ENCODE measurements around the gene PDZRN3.

The PDZRN3 gene

GRCh38 chr3:73511571-73512525 is 112.9 kb downstream of the PDZRN3 start:
- DNase-seq = no peak

- no peak for DNase-seq
Observed at GRCh38 chr3:73510784-73511183, 114.0 kb downstream of the PDZRN3 start.

GRCh38 chr3:73510334-73510733 is 114.4 kb downstream of the PDZRN3 start:
- DNase-seq = no peak

DNA sequence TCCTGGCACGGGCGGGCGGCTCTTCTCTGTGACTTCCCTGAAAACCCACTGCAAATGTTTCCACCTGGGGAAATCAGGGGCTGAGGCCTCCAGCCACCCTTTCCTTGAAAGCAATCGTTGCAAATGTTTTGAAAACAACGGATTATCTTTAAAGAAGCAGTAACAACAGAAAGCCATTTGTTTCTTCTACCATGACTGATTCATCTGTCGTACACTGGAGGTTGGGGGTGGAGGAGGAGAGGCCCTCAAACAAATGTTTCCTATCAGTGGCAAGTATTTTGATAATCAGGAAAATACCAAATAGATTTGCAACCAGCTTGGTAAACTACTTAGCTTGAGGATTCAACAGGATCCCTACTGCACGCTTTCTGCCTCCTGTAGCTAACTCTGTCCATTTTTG is 114.9 kb downstream of the PDZRN3 start:
- DNase-seq = no peak

DNA sequence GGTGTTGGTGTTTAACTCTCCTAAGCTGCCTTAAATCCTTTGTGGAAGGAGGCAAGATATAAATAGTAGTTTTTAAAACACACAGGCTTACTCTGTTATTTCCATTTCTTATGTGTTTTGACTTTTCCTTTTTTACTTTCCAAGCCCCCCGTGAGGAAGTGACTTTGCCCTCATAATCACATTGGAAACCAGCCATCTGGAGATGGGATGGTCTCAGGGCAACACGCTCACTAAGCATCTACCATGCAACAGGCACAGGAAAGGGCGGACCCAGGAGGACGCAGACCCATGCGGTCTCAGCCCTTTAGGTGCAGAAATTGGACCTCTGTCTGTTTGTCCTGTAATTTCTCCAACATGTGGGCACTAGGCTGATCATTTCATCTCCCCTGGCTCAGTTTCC is 115.7 kb downstream of the PDZRN3 start:
- no peak for DNase-seq

- DNase-seq = no peak
Observed at GRCh38 chr3:73508330-73508954, 116.3 kb downstream of the PDZRN3 start.

DNA sequence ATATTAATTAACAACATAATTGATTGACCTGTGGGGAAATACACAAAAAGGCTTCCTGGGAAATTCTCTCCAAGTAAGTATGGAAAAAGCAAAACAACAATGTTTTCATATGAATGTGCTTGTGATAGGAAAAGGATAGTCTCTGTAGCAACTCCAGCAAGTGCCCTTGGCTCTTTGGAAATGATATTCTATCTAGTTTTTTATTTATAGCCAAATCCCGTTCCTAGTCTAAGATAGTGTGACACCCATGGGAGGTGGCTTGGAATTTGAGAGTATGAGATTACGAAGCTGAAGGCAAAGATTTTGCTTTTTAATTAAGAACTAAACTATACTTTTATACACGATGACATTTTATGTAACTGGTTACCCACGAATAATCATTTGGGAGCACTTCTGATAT is 119.9 kb downstream of the PDZRN3 start:
- no peak for DNase-seq

DNA sequence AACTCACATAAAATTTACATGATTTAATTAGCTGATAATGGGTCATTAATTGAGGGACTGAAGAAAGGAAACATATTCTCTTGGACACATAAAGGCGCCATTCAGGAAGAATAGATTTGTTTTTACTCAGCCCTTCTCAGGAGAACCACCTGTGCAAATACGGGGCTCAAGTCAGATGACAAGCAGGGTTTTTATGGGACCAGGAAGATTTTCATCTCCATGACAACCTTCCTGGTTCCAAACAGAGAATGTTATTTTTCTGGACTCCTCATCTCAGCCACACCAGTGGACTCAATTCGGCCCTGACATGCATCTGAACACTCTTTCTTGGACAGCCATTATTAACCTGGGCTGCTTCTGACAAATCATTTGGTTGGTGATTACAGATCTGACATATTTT is 120.5 kb downstream of the PDZRN3 start:
- DNase-seq = no peak

GRCh38 chr3:73503781-73504180 is 121.0 kb downstream of the PDZRN3 start:
- DNase-seq = no peak

DNA sequence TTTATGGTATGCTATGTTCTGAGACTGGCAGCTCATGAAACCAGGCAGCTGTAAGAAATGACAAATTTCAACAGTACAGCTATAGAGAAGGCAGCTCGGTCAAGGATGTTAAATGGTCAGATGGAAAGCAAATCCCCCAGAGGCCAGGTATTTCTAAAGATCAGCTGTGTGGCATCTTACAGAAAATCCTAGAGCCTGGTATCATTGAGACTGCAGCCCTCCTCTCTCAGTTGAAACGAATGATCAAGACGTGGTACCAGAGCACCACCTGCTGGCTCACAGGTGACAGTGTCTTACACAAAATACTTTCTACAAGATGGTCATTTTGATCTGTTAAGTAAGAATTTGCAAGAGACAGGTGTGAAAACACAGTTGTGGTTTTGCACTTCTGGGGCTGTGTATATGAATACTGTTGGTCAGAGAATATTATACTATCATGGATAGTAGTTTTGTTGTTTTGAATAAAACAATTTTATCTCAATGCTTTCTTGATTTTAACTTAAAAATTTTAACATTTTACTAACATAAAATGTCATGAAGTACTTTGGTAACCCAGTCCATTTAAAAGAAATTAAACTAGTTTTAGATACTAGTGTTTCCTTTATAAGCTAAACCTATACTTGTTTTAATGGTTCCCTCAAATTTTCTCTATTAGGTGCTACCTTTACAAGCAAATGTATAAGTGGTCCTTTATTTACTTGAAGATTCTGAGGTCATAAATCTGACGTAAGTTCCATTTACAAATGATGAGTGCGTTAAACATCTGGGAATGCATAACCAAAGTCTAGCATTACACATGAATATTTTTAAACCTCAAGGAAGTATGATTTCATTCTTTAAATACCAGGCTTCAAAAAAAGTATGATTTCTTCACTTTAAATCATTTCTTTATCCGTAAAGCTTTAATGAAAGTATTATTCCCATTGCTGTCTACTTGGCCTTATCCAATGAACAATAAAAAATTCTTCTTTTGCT is 121.8 kb downstream of the PDZRN3 start:
- DNase-seq = peak; percentile 30

GRCh38 chr3:73500321-73500720 is 124.4 kb downstream of the PDZRN3 start:
- DNase-seq = no peak

DNA sequence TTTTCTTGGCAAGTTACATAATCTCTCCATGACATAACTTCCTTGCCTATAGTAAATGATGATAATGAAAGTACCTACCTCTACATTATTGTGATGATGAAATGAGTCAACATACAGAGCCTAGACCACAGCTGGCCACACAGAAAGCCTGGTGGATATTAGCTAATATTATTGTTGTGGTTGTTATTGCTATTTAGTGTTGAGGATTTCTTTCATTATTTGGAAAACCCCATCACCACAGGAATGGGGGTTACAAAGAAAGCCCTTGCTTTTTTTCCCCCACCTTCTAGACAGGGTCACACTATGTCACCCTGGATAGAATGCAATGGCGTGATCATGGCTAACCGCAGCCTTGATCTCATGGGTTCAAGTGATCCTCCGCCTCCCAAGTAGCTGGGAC is 125.0 kb downstream of the PDZRN3 start:
- no peak for DNase-seq

GRCh38 chr3:73498764-73499622 is 125.7 kb downstream of the PDZRN3 start:
- DNase-seq = no peak

- no peak for DNase-seq
Observed at GRCh38 chr3:73497646-73498406, 126.9 kb downstream of the PDZRN3 start.

DNA sequence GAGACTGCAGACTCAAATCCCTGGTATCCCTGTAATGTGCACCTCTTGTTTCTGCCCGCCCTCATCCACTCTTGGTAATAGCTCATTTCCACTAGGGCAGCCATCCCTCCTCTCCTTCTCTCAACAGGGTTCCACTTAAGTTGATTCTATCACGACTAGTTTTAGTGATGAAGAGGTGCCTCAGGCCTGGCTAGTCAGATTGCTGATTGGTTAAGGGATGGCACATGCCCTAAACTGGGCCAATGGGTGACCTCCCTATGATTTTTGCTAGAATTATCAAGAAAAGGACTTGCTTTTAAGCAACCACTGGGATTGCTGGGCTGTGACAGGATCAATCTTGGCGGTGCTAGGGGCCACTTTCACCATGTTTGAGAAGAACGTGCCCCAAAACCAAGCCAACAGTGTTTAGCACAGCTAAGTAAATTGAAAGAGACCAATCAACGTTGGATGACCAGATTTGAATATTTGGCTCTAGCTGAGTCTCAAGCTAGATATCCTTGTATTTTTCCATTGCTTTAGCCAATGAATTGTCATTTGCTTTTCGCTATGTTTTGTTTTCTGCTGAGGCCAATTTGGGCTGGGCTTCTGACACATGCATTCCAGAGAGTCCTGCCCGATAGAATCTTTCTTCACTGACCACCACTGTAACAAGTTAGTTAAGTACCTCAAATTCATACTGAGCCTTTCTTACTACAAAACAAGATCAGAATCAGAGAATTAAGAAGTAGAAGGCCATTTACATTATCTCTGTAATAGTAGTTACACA is 131.0 kb downstream of the PDZRN3 start:
- no peak for DNase-seq

- DNase-seq = no peak
Observed at GRCh38 chr3:73492186-73492585, 132.6 kb downstream of the PDZRN3 start.

DNA sequence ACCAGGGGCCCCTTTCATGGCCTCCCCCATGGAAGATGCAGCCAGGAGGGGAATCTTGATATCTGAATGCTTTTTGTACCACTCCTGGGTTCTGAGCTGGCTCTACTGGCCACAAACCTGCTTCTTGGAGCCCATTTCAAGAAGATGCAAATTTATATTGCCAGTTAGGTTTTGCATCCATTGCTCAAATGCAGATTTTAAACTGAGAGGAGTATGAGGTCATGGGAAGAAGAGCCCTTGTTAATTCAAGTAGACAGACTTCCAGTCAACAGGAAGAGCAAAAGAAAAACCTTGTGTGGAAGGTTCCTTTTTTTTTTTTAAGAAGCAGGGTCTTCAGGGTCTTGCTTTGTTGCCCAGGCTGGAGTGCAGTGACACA is 133.5 kb downstream of the PDZRN3 start:
- no peak for DNase-seq

DNA sequence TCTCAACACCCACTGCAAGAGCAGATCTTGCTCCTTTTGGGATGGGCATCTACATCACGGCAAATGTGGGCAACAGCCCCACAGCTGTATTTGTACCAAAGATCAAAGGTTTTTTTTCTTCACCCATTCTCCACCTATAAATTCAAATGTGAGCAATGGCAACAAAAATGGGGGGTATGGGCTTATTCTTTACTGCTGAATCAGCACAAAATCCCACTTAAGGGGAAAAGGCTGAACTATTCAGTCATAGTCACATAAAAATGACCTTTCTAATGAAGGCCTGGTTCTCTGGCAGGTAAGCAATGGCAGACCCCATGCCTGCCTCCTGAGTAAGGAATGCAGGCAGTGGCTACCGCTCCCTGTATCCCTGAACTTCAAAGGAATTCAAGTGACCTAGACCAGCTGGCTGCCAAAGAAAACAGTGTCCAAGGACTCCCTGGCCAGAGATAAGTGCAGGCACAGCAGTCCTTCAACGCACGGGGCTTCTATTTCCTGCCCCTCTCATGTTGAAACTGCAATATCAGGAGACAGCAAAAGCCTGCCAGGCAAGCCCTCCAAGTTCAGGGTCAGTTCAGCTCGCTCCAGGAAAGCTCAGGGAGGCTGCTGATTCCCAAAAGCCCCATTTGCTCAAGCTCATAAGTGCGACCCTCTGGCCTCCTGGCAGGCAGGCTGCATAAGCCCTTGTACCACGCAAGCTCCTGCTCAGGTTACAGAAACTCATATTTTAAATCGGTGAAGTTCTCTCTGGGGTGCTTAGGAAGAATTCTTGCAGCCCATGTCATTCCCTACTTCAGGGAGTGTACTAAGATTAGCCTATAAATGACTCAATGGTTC is 134.1 kb downstream of the PDZRN3 start:
- no peak for DNase-seq

GRCh38 chr3:73485877-73486330 is 138.8 kb downstream of the PDZRN3 start:
- no peak for DNase-seq

All from activated T-cell treated with anti-CD3 and anti-CD28 coated beads, Interleukin-2, amount 50 U/mL, for 1 hour (primary cell).